SK-MEL-5 (cell line): ENCODE results near the gene JADE2. TPM values are rescaled to one million over a fixed set of nuclear protein-coding genes. Genes with fewer than 3 reads are reported as not detected.
"Not testable (repeated sequence)": the region's sequence is repeated elsewhere in the genome, so short reads cannot be mapped to it uniquely, and the experiment has no call there.

Experiments used
- DNase-seq: peaks from one replicate; pipeline ENCODE4 v3.0.0-alpha.2; 2016; ENCODE audit warnings: low read depth, low spot score
- in situ Hi-C: cut with HindIII; loops from 2 replicates; pipeline ENCODE4 v1.10.0; 2016; ENCODE audit warnings: low sequenced_read_pairs, high pct_unique_total_duplicates, low pct_unique_long_range_greater_than_20kb
- total RNA-seq: library from RNA; depleted of rRNA; stranded (reverse); fragments of >200 nt; shearing (Covaris generic); gene quantifications from 2 replicates; pipeline ENCODE4 v1.2.3, GENCODE V29; 2014

Gene JADE2
- total RNA-seq, 1 experiment from 2014 or later, result 21.8 TPM

GRCh38 chr5:134556588-134556987 lies 31.1 kb downstream of the JADE2 start:
- in situ Hi-C loops, result not testable (repeated sequence)

GRCh38 chr5:134556994-134557393 lies 31.5 kb downstream of the JADE2 start:
- in situ Hi-C loops, result no loop called here
- no peak for DNase-seq

More at GRCh38 chr5:134556588-134556987, 31.1 kb downstream of the JADE2 start:
- DNase-seq, result not testable (repeated sequence)

- in situ Hi-C loops, result no loop called here
- no peak for DNase-seq
Observed at GRCh38 chr5:134559672-134560071, 34.2 kb downstream of the JADE2 start.

GRCh38 chr5:134560698-134561097 lies 35.2 kb downstream of the JADE2 start:
- no peak for DNase-seq
- in situ Hi-C loops, result no loop called here

- in situ Hi-C loops, result no loop called here
- DNase-seq, result peak; percentile 76
Observed at GRCh38 chr5:134561871-134562296, 36.4 kb downstream of the JADE2 start.

GRCh38 chr5:134563221-134563620 lies 37.8 kb downstream of the JADE2 start:
- no peak for DNase-seq
- in situ Hi-C loops, result no loop called here

GRCh38 chr5:134563962-134564361 lies 38.5 kb downstream of the JADE2 start:
- in situ Hi-C loops, result no loop called here

GRCh38 chr5:134564396-134564795 lies 38.9 kb downstream of the JADE2 start:
- no peak for DNase-seq
- in situ Hi-C loops, result no loop called here

More at GRCh38 chr5:134563962-134564361, 38.5 kb downstream of the JADE2 start:
- no peak for DNase-seq

GRCh38 chr5:134565791-134566740 lies 40.6 kb downstream of the JADE2 start:
- DNase-seq, result no peak
- in situ Hi-C loops, result no loop called here

- in situ Hi-C loops, result no loop called here
- DNase-seq, result no peak
Observed at GRCh38 chr5:134566741-134567221, 41.3 kb downstream of the JADE2 start.

- in situ Hi-C loops, result no loop called here
- DNase-seq, result no peak
Observed at GRCh38 chr5:134567641-134568336, 42.3 kb downstream of the JADE2 start.

- in situ Hi-C loops, result no loop called here
- DNase-seq, result no peak
Observed at GRCh38 chr5:134568337-134568700, 42.8 kb downstream of the JADE2 start.

- in situ Hi-C loops, result no loop called here
- peak; percentile 53 for DNase-seq
Observed at GRCh38 chr5:134568761-134569695, 43.6 kb downstream of the JADE2 start.

GRCh38 chr5:134569758-134570364 lies 44.4 kb downstream of the JADE2 start:
- in situ Hi-C loops, result no loop called here
- DNase-seq, result no peak

GRCh38 chr5:134570365-134570758 lies 44.9 kb downstream of the JADE2 start:
- in situ Hi-C loops, result no loop called here

GRCh38 chr5:134570886-134571285 lies 45.4 kb downstream of the JADE2 start:
- in situ Hi-C loops, result no loop called here
- DNase-seq, result no peak

More at GRCh38 chr5:134570365-134570758, 44.9 kb downstream of the JADE2 start:
- DNase-seq, result no peak
